Stimulated activated naive CD8-positive, alpha-beta T cell treated with anti-CD3 and anti-CD28 coated beads, Interleukin-15, Interleukin-2, amounts not matched to agents 100 ng/mL and 50 ng/mL, for 24 hours (primary cell): ENCODE results near the gene TRIM31.
"Not testable (repeated sequence)": the region's sequence is repeated elsewhere in the genome, so short reads cannot be mapped to it uniquely, and the experiment has no call there.

Experiments
- H3K27ac Mint-ChIP-seq: one replicate; pipeline ENCODE4 v1.8.0; 2021; ENCODE audit warnings: mild to moderate bottlenecking, mixed read lengths
- H3K27me3 Mint-ChIP-seq: one replicate; pipeline ENCODE4 v1.8.0; 2021; ENCODE audit warnings: mixed read lengths
- H3K36me3 Mint-ChIP-seq: one replicate; pipeline ENCODE4 v1.8.0; 2021; ENCODE audit warnings: low read depth, mixed read lengths
- H3K4me1 Mint-ChIP-seq: one replicate; pipeline ENCODE4 v1.8.0; 2021; ENCODE audit warnings: low read depth, mixed read lengths
- H3K4me3 Mint-ChIP-seq: one replicate; pipeline ENCODE4 v1.8.0; 2021; ENCODE audit warnings: mild to moderate bottlenecking, mixed read lengths
- H3K9me3 Mint-ChIP-seq: one replicate; pipeline ENCODE4 v1.8.0; 2021; ENCODE audit warnings: mixed read lengths

TRIM31 gene

GRCh38 chr6:30152910-30153610 lies 40.2 kb upstream of the TRIM31 start:
- H3K4me3 Mint-ChIP-seq: no peak overlapping the region

DNA sequence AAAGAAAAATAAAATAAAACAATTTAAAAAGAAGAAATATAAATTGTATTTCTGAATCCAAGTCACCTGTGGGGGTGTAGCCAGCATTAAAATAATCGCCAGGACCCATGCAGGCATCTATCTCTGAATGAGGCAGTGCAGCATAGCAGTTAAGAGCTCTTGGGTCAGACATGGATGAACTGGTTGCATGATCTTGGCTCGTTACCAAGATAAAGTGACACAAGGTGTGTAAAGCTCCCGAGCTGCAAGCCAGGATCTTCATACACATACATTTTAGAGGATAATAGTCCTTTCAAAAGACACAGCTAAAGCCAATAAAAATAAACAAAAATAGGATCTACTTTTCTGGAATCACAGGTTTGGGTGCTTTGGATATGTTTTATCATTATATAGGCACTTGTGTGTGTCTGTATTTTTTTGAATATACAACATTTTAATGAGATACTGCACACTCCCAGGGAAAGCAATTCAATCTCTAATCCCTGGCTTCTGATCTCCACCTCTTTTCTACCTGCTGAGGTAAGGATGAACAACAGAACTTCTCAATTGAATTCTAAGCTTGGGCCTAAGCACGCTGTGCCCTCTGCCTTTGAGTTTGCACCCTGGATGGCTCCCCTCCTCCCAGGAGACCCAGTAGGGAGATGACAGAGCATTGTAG lies 39.3 kb upstream of the TRIM31 start:
- Mint-ChIP-seq H3K9me3 (no peaks in the 10 kb centered on the region), H3K27ac (no peak overlapping the region), H3K36me3 (no peaks in the 10 kb centered on the region), H3K4me1 (no peaks in the 10 kb centered on the region), H3K4me3 (no peak overlapping the region), H3K27me3 (peaks cover 8% of the 10 kb centered on the region)

More at GRCh38 chr6:30152910-30153610, 40.2 kb upstream of the TRIM31 start:
- no peaks in the 10 kb centered on the region for H3K36me3 Mint-ChIP-seq
- no peak overlapping the region for H3K27ac Mint-ChIP-seq
- no peaks in the 10 kb centered on the region for H3K9me3 Mint-ChIP-seq
- peaks cover 3% of the 10 kb centered on the region for H3K27me3 Mint-ChIP-seq
- H3K4me1 Mint-ChIP-seq: no peaks in the 10 kb centered on the region

- Mint-ChIP-seq H3K36me3 (no peaks in the 10 kb centered on the region), H3K4me3 (no peak overlapping the region), H3K27me3 (peaks cover 8% of the 10 kb centered on the region), H3K9me3 (no peaks in the 10 kb centered on the region), H3K27ac (no peak overlapping the region), H3K4me1 (no peaks in the 10 kb centered on the region)
Measured at GRCh38 chr6:30151580-30151979, 38.7 kb upstream of the TRIM31 start.

DNA sequence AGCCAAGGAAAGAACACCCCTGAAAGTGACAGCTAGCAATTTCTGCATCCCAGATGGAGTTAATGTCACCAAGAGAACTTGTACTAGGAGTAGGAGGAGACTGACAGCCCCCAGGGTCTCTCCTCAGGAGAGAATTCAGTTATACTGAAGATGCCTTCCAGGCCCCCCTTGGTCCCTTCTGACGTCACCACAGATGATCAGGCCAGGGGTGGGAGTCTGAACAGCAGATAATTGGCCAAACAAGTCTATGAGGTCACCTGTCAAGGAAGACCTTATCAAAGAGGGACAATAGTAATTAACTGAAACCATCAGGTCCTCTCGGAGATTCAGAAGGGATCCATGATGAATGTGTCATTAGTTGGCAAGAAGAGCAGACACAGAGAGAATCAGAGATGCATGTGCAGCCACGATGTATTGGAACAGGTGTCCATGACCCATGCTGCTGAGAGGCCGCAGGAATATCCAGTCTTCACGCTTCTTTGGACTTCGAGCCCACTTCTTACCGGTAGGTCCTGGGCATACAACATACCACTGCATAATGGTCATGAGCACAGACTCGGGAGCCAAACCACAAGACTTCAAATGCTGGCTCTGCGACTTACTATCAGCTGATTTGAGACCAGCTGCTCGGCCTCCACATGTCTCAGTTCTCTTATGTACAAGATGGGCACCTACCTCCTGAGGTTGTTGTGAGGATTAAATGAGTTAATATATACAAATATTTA lies 37.9 kb upstream of the TRIM31 start:
- Mint-ChIP-seq H3K27me3 (peaks cover 8% of the 10 kb centered on the region), H3K27ac (no peak overlapping the region), H3K9me3 (no peaks in the 10 kb centered on the region), H3K36me3 (no peaks in the 10 kb centered on the region), H3K4me3 (no peak overlapping the region), H3K4me1 (no peaks in the 10 kb centered on the region)

GRCh38 chr6:30149858-30150550 lies 37.1 kb upstream of the TRIM31 start:
- Mint-ChIP-seq H3K9me3 (no peaks in the 10 kb centered on the region), H3K4me3 (no peak overlapping the region), H3K36me3 (no peaks in the 10 kb centered on the region), H3K4me1 (no peaks in the 10 kb centered on the region), H3K27me3 (peaks cover 15% of the 10 kb centered on the region), H3K27ac (no peak overlapping the region)

- H3K27ac Mint-ChIP-seq: no peak overlapping the region
- H3K27me3 Mint-ChIP-seq: peaks cover 23% of the 10 kb centered on the region
- H3K4me1 Mint-ChIP-seq: no peaks in the 10 kb centered on the region
- no peaks in the 10 kb centered on the region for H3K36me3 Mint-ChIP-seq
- H3K4me3 Mint-ChIP-seq: no peak overlapping the region
- H3K9me3 Mint-ChIP-seq: no peaks in the 10 kb centered on the region
Measured at GRCh38 chr6:30149234-30149633, 36.3 kb upstream of the TRIM31 start.

DNA sequence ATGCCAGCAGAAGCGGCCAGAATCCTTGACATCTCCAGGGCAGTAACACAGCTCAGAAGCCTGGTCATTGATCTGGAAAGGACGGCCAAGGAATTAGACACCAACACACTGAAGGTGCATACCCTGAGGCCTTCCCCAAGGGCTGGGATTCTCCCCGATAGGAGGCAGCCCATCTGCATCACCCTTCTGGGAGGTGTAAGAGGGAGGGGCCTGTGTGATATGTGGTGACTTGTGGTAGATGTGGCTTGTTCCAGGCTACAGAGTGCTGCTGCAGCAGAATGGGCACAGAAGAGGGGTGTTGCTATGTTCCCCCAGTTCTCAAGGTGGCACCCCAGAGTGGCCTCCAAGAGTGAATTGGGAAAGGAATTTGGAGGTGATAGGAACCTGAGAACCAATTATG lies 34.2 kb upstream of the TRIM31 start:
- H3K27ac Mint-ChIP-seq: no peak overlapping the region
- H3K4me3 Mint-ChIP-seq: no peak overlapping the region

GRCh38 chr6:30145818-30146217 lies 32.9 kb upstream of the TRIM31 start:
- Mint-ChIP-seq H3K27me3 (peaks cover 44% of the 10 kb centered on the region), H3K36me3 (no peaks in the 10 kb centered on the region), H3K4me1 (no peaks in the 10 kb centered on the region), H3K4me3 (no peak overlapping the region), H3K27ac (no peak overlapping the region), H3K9me3 (no peaks in the 10 kb centered on the region)

More for the DNA sequence above, 34.2 kb upstream of the TRIM31 start:
- H3K4me1 Mint-ChIP-seq: no peaks in the 10 kb centered on the region
- H3K27me3 Mint-ChIP-seq: peaks cover 34% of the 10 kb centered on the region
- no peaks in the 10 kb centered on the region for H3K36me3 Mint-ChIP-seq
- no peaks in the 10 kb centered on the region for H3K9me3 Mint-ChIP-seq

- Mint-ChIP-seq H3K27ac (no peak overlapping the region), H3K36me3 (no peaks in the 10 kb centered on the region), H3K9me3 (no peaks in the 10 kb centered on the region), H3K4me3 (no peak overlapping the region), H3K4me1 (no peaks in the 10 kb centered on the region), H3K27me3 (peaks cover 52% of the 10 kb centered on the region)
Measured at GRCh38 chr6:30144811-30145210, 31.9 kb upstream of the TRIM31 start.

DNA sequence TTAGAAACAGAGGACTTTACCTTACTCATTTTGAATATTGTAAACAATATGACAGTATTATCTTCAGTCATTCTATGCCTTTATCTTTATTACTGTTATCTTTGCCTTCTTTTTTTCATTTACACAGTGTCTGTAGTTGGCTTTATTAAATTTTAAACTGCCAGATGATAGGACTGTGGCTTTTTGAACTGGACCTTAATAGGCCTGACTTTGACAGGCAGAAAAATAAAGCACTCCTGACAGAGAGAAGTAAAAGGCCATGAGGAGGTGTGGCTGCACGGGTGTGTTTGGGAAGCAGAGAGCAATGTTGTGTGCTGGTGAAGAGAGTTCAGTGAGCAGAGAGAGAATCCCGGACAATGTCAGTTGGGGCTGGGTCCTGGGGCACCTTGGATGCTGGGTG lies 30.9 kb upstream of the TRIM31 start:
- no peaks in the 10 kb centered on the region for H3K9me3 Mint-ChIP-seq
- H3K36me3 Mint-ChIP-seq: no peaks in the 10 kb centered on the region
- peaks cover 58% of the 10 kb centered on the region for H3K27me3 Mint-ChIP-seq
- H3K4me3 Mint-ChIP-seq: no peak overlapping the region
- no peaks in the 10 kb centered on the region for H3K4me1 Mint-ChIP-seq
- H3K27ac Mint-ChIP-seq: no peak overlapping the region

- H3K27me3 Mint-ChIP-seq: peaks cover 58% of the 10 kb centered on the region
- H3K27ac Mint-ChIP-seq: no peak overlapping the region
- H3K4me1 Mint-ChIP-seq: no peaks in the 10 kb centered on the region
- H3K36me3 Mint-ChIP-seq: no peaks in the 10 kb centered on the region
- no peak overlapping the region for H3K4me3 Mint-ChIP-seq
- no peaks in the 10 kb centered on the region for H3K9me3 Mint-ChIP-seq
Measured at GRCh38 chr6:30142665-30143064, 29.8 kb upstream of the TRIM31 start.

- H3K27ac Mint-ChIP-seq, H3K36me3 Mint-ChIP-seq, H3K4me1 Mint-ChIP-seq, H3K9me3 Mint-ChIP-seq, H3K4me3 Mint-ChIP-seq: not testable (repeated sequence)
- peaks cover 64% of the 10 kb centered on the region for H3K27me3 Mint-ChIP-seq
Measured at GRCh38 chr6:30140240-30140639, 27.4 kb upstream of the TRIM31 start.

- H3K36me3 Mint-ChIP-seq: no peaks in the 10 kb centered on the region
- H3K27me3 Mint-ChIP-seq: peaks cover 62% of the 10 kb centered on the region
- H3K9me3 Mint-ChIP-seq: no peaks in the 10 kb centered on the region
- H3K4me1 Mint-ChIP-seq: peaks cover 3% of the 10 kb centered on the region
- H3K4me3 Mint-ChIP-seq: no peak overlapping the region
- H3K27ac Mint-ChIP-seq: no peak overlapping the region
Measured at GRCh38 chr6:30136570-30137286, 23.8 kb upstream of the TRIM31 start.

- no peak within 1 kb of the TSS for H3K4me3 Mint-ChIP-seq
- H3K9me3 Mint-ChIP-seq: no peaks in the 10 kb centered on the region
- no peak within 1 kb of the TSS for H3K27ac Mint-ChIP-seq
- no peaks in the 10 kb centered on the region for H3K36me3 Mint-ChIP-seq
- peaks cover 62% of the 10 kb centered on the region for H3K27me3 Mint-ChIP-seq
- H3K4me1 Mint-ChIP-seq: peaks cover 6% of the 10 kb centered on the region
Measured at GRCh38 chr6:30135757-30136156, 22.9 kb upstream of the TRIM31 start, which contains the start of gene TRIM40. TRIM40 (plus strand) TSS chr6:30136140; CDS start chr6:30137037, 897 bp downstream.
